M059J (cell line): ENCODE results near the gene SNRK. TPM values are rescaled to one million over a fixed set of nuclear protein-coding genes. Genes with fewer than 3 reads are reported as not detected.

Source experiments
- DNase-seq: peaks from one replicate; pipeline ENCODE4 v3.0.0-alpha.2; 2012; ENCODE audit warnings: low read depth
- total RNA-seq: library from RNA; depleted of rRNA; stranded (reverse); fragments of >200 nt; shearing (Covaris generic); gene quantifications from 2 replicates; pipeline ENCODE4 v1.2.3, GENCODE V29; 2014

SNRK gene
- total RNA-seq, 1 experiment from 2014 or later, result 13.6 TPM

- DNase-seq, result no peak
Measured at GRCh38 chr3:43273416-43273815, 12.9 kb upstream of the SNRK start.

- no peak for DNase-seq
Measured at GRCh38 chr3:43279082-43279481, 7.3 kb upstream of the SNRK start.

GRCh38 chr3:43279532-43279931, 6.8 kb upstream of the SNRK start:
- DNase-seq, result no peak

GRCh38 chr3:43281020-43281419, 5.3 kb upstream of the SNRK start:
- no peak for DNase-seq

GRCh38 chr3:43284171-43284570, 2.2 kb upstream of the SNRK start:
- no peak for DNase-seq

- no peak for DNase-seq
Measured at GRCh38 chr3:43285644-43286043, 696 bp upstream of the SNRK start.

- DNase-seq, result peak; percentile 31
Measured at GRCh38 chr3:43286841-43287499, 630 bp downstream of the SNRK start.

- DNase-seq, result no peak
Measured at GRCh38 chr3:43287500-43287873, 1.1 kb downstream of the SNRK start.

- DNase-seq, result peak; percentile 20
Measured at GRCh38 chr3:43288366-43288765, 2.0 kb downstream of the SNRK start.

- no peak for DNase-seq
Measured at GRCh38 chr3:43288850-43289249, 2.5 kb downstream of the SNRK start.

- no peak for DNase-seq
Measured at GRCh38 chr3:43289401-43289800, 3.1 kb downstream of the SNRK start.

GRCh38 chr3:43289841-43290470, 3.6 kb downstream of the SNRK start:
- no peak for DNase-seq

GRCh38 chr3:43290956-43291355, 4.6 kb downstream of the SNRK start:
- no peak for DNase-seq

GRCh38 chr3:43291546-43291945, 5.2 kb downstream of the SNRK start:
- peak; percentile 23 for DNase-seq

- DNase-seq, result no peak
Measured at GRCh38 chr3:43294975-43295374, 8.6 kb downstream of the SNRK start.

GRCh38 chr3:43296565-43296964, 10.2 kb downstream of the SNRK start:
- DNase-seq, result no peak

GRCh38 chr3:43298292-43298691, 12.0 kb downstream of the SNRK start:
- no peak for DNase-seq

- no peak for DNase-seq
Measured at GRCh38 chr3:43298761-43299160, 12.4 kb downstream of the SNRK start.

- DNase-seq, result no peak
Measured at GRCh38 chr3:43302116-43302880, 16.0 kb downstream of the SNRK start.

- no peak for DNase-seq
Measured at GRCh38 chr3:43304126-43304525, 17.8 kb downstream of the SNRK start.

GRCh38 chr3:43307226-43307625, 20.9 kb downstream of the SNRK start:
- DNase-seq, result no peak

- DNase-seq, result no peak
Measured at GRCh38 chr3:43307649-43308048, 21.3 kb downstream of the SNRK start.
